ENCODE measurements around the gene CDC42BPA.

Gene CDC42BPA

GRCh38 chr1:227182012-227182411, 136.3 kb downstream of the CDC42BPA start (continued):
- no peak for TF ChIP-seq TSHZ2 (CRISPR knock-in tag; IDR thresholded peaks at IDR 0.05)
- TF ChIP-seq ESRRG (CRISPR knock-in tag; IDR thresholded peaks at IDR 0.05): no peak
- TF ChIP-seq TCF4 (CRISPR knock-in tag; IDR thresholded peaks at IDR 0.05; ENCODE audit: borderline replicate concordance): no peak
- TF ChIP-seq ZNF565 (CRISPR knock-in tag; conservative IDR thresholded peaks at IDR 0.05; ENCODE audit: low read depth): no peak
- no peak for TF ChIP-seq ZNF70 (CRISPR knock-in tag; IDR thresholded peaks at IDR 0.05)
- no peak for TF ChIP-seq ISL1 (CRISPR knock-in tag; IDR thresholded peaks at IDR 0.05)
- no peak for TF ChIP-seq SNAI2 (CRISPR knock-in tag; IDR thresholded peaks at IDR 0.05)
- no peak for TF ChIP-seq POU6F1 (CRISPR knock-in tag; IDR thresholded peaks at IDR 0.05; ENCODE audit: borderline replicate concordance, low read depth)
- TF ChIP-seq CREB5 (CRISPR knock-in tag; IDR thresholded peaks at IDR 0.05; ENCODE audit: low read depth): no peak

GRCh38 chr1:227175611-227176010, 142.7 kb downstream of the CDC42BPA start:
- ATAC-seq: no peak
- TF ChIP-seq GLIS3 (CRISPR knock-in tag; IDR thresholded peaks at IDR 0.05) (no peak), ISL1 (CRISPR knock-in tag; IDR thresholded peaks at IDR 0.05) (no peak), TSHZ2 (CRISPR knock-in tag; IDR thresholded peaks at IDR 0.05) (no peak), POU6F1 (CRISPR knock-in tag; IDR thresholded peaks at IDR 0.05; ENCODE audit: borderline replicate concordance, low read depth) (no peak), ARNTL (CRISPR knock-in tag; IDR thresholded peaks at IDR 0.05; ENCODE audit: borderline replicate concordance, low read depth) (no peak), RARB (CRISPR knock-in tag; IDR thresholded peaks at IDR 0.05) (no peak), ZNF70 (CRISPR knock-in tag; IDR thresholded peaks at IDR 0.05) (no peak)

- ATAC-seq: peak; percentile 85
- TF ChIP-seq CREB5 (CRISPR knock-in tag; IDR thresholded peaks at IDR 0.05; ENCODE audit: low read depth) (no peak), OSR1 (CRISPR knock-in tag; IDR thresholded peaks at IDR 0.05) (no peak), TOX (CRISPR knock-in tag; IDR thresholded peaks at IDR 0.05; ENCODE audit: borderline replicate concordance) (no peak), TCF4 (CRISPR knock-in tag; IDR thresholded peaks at IDR 0.05; ENCODE audit: borderline replicate concordance) (no peak)
These were observed 144.1 kb downstream of the CDC42BPA start for GRCh38 chr1:227174164-227174563.
